GM12873 (cell line): ENCODE results near the gene ATAD2B.

Experiments used
- CTCF ChIP-seq: IDR thresholded peaks from 2 replicates; pipeline ENCODE4 v1.5.1; 2012; ENCODE audit warnings: low read depth, mild to moderate bottlenecking, moderate library complexity, low read length, control low read depth; ENCODE audit not compliant: insufficient read depth; ENCODE audit errors: missing control alignments

ATAD2B gene

GRCh38 chr2:23839919-23840578 is 86.9 kb downstream of the ATAD2B start:
- no peak for TF ChIP-seq CTCF

- TF ChIP-seq CTCF: no peak
Observed at GRCh38 chr2:23838996-23839395, 87.9 kb downstream of the ATAD2B start.

- no peak for TF ChIP-seq CTCF
Observed at GRCh38 chr2:23838581-23838980, 88.3 kb downstream of the ATAD2B start.

- no peak for TF ChIP-seq CTCF
Observed at GRCh38 chr2:23837871-23838270, 89.1 kb downstream of the ATAD2B start.

- TF ChIP-seq CTCF: no peak
Observed at GRCh38 chr2:23836971-23837565, 89.9 kb downstream of the ATAD2B start.

- TF ChIP-seq CTCF: no peak
Observed at GRCh38 chr2:23836505-23836904, 90.4 kb downstream of the ATAD2B start.

GRCh38 chr2:23835988-23836387 is 90.9 kb downstream of the ATAD2B start:
- TF ChIP-seq CTCF: no peak

GRCh38 chr2:23835423-23835822 is 91.5 kb downstream of the ATAD2B start:
- TF ChIP-seq CTCF: no peak
